KMS-11 (cell line): Measurements from ENCODE around the gene GRID1.
"Not testable (repeated sequence)": the region's sequence is repeated elsewhere in the genome, so short reads cannot be mapped to it uniquely, and the experiment has no call there.

Experiments used
- H2AFZ ChIP-seq: fragments of 200-600 bp; sonication (generic); 2 replicates; pipeline ENCODE4 v1.6.1; 2016; ENCODE audit warnings: antibody characterized with exemption, mixed run types, low read depth
- H3K27ac ChIP-seq: fragments of 200-600 bp; sonication (generic); 2 replicates; pipeline ENCODE4 v1.6.1; 2016; ENCODE audit warnings: mild to moderate bottlenecking, mixed run types
- H3K27me3 ChIP-seq: fragments of 200-600 bp; sonication (generic); 2 replicates; pipeline ENCODE4 v1.6.1; 2017; ENCODE audit warnings: mild to moderate bottlenecking, low read depth, mixed run types, moderate library complexity; ENCODE audit not compliant: insufficient read depth
- H3K36me3 ChIP-seq: fragments of 200-600 bp; sonication (generic); 2 replicates; pipeline ENCODE4 v1.6.1; 2017; ENCODE audit warnings: mild to moderate bottlenecking, mixed run types; ENCODE audit not compliant: insufficient read depth
- H3K4me1 ChIP-seq: fragments of 200-600 bp; sonication (generic); 2 replicates; pipeline ENCODE4 v1.6.1; 2016; ENCODE audit warnings: mild to moderate bottlenecking, low read depth, mixed run types; ENCODE audit not compliant: poor library complexity, severe bottlenecking
- H3K4me2 ChIP-seq: fragments of 200-600 bp; sonication (generic); 2 replicates; pipeline ENCODE4 v1.7.0; 2016; ENCODE audit warnings: mild to moderate bottlenecking, mixed run types
- H3K4me3 ChIP-seq: fragments of 200-600 bp; sonication (generic); IDR thresholded peaks from 2 replicates; pipeline ENCODE4 v1.6.1; 2017; ENCODE audit warnings: low read depth, low read length, mixed read lengths; ENCODE audit not compliant: insufficient read depth
- H3K79me2 ChIP-seq: fragments of 200-600 bp; sonication (generic); 2 replicates; pipeline ENCODE4 v1.6.1; 2016; ENCODE audit warnings: low read depth, mixed run types; ENCODE audit not compliant: insufficient read depth
- H3K9ac ChIP-seq: fragments of 200-600 bp; sonication (generic); 2 replicates; pipeline ENCODE4 v1.6.1; 2016; ENCODE audit warnings: mild to moderate bottlenecking, mixed run types
- H4K20me1 ChIP-seq: fragments of 200-600 bp; sonication (generic); 2 replicates; pipeline ENCODE4 v1.6.1; 2016; ENCODE audit warnings: mild to moderate bottlenecking, mixed run types; ENCODE audit not compliant: insufficient read depth
- TF ChIP-seq, protein P1 (sequence below): fragments of 200-600 bp; sonication (generic); conservative IDR thresholded peaks from 2 replicates; pipeline ENCODE4 v1.6.1; 2017; ENCODE audit warnings: low read depth, mild to moderate bottlenecking, antibody characterized with exemption, low read length, moderate library complexity, mixed read lengths

The GRID1 gene

DNA sequence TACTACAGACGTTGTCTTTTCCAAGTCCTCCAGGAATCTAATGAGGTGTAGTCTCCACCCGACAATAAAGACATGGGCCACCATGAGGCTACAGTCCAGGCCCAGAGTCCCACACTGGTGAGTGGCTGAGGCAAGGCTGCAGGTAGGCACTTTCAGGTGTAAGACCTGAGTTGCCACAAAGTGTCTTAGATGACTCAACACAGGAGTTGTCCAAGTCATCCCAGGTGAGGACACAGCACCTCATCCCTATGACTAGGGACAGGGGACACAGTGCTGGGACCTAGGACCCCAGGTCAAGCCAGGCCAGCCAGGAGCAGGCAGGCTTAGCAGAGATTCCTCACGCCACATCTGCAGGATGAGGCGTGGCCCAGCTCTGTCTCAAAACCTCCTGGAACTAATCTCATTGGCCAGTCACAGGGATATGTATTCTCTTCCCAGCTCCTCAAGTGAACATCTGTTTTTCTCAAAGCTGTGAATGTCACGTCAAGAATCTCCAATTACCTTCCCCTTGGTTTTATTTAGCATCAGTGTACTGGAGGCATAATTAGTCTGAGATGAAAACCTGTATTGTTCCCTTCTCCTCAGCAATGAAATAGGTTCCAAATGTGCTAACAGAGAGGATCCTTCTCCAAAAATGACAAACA, 254.6 kb downstream of the GRID1 start:
- Histone ChIP-seq H3K79me2 (no peaks in the 10 kb centered on the region), H3K9ac (no peak overlapping the region), H2AFZ (no peak overlapping the region), H3K36me3 (no peaks in the 10 kb centered on the region), H3K27me3 (no peaks in the 10 kb centered on the region), H3K27ac (no peak overlapping the region), H3K4me1 (no peaks in the 10 kb centered on the region), H3K4me2 (no peak overlapping the region), H4K20me1 (no peaks in the 10 kb centered on the region), H3K4me3 (no peak overlapping the region)
- TF ChIP-seq, protein P1, sequence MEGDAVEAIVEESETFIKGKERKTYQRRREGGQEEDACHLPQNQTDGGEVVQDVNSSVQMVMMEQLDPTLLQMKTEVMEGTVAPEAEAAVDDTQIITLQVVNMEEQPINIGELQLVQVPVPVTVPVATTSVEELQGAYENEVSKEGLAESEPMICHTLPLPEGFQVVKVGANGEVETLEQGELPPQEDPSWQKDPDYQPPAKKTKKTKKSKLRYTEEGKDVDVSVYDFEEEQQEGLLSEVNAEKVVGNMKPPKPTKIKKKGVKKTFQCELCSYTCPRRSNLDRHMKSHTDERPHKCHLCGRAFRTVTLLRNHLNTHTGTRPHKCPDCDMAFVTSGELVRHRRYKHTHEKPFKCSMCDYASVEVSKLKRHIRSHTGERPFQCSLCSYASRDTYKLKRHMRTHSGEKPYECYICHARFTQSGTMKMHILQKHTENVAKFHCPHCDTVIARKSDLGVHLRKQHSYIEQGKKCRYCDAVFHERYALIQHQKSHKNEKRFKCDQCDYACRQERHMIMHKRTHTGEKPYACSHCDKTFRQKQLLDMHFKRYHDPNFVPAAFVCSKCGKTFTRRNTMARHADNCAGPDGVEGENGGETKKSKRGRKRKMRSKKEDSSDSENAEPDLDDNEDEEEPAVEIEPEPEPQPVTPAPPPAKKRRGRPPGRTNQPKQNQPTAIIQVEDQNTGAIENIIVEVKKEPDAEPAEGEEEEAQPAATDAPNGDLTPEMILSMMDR = no peak

DNA sequence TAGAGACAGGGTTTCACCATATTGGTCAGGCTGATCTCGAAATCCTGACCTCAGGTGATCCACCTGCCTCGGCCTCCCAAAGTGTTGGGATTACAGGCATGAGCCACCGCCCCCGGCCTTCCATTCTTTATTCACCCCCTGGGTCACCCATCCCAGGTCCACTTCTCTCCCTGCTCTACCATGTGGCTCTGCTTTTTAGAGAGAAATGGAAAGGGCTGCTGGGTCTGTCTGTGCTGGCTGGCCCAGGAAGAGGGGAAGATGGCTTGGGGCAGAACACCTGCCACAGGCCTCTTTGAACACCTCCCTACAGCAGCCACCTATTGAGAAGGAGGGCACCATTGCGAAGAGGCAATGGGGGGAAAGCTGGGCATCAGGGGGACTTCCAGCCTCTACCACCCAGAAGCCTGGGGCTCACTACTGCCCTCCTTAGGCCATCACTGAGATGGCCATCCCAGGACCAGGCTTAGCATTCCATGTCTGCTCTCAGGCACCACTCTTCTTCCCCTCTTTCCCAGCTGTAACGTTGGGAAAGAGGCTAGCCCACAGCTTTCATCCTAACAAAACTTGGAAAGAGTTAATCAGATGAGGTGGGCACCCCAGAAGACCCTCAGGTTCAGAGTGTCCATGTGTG, 256.3 kb downstream of the GRID1 start:
- no peaks in the 10 kb centered on the region for H3K4me1 ChIP-seq
- TF ChIP-seq, protein P1 = no peak; the same call in 1 of the 2 replicates
- no peak overlapping the region for H3K9ac ChIP-seq
- no peak overlapping the region for H2AFZ ChIP-seq
- no peak overlapping the region for H3K4me2 ChIP-seq
- no peaks in the 10 kb centered on the region for H3K79me2 ChIP-seq
- no peaks in the 10 kb centered on the region for H3K27me3 ChIP-seq
- H4K20me1 ChIP-seq = no peaks in the 10 kb centered on the region
- no peak overlapping the region for H3K4me3 ChIP-seq
- H3K36me3 ChIP-seq = no peaks in the 10 kb centered on the region
- H3K27ac ChIP-seq = no peak overlapping the region

DNA sequence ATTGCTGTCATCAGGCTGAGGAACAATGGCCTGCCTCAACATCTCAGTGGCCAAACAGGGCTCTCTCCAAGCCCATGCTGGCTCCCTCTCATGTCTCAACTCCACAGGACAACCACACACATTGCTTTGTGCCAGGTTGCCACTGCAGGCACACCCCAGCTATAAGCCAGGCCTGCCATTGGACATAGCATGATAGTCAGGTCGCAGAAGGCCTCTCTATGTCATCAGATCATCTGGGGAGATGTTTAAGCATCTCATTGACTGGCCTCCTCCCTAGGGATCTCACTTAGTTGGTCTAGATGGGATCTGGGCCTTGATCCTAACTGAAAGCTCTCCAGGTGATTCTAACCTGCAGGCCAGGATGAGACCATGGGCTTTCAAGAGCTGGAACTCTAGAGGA, 257.2 kb downstream of the GRID1 start:
- Histone ChIP-seq H3K27ac (no peak overlapping the region), H3K27me3 (no peaks in the 10 kb centered on the region), H3K4me3 (no peak overlapping the region), H3K9ac (no peak overlapping the region), H3K4me1 (no peaks in the 10 kb centered on the region), H2AFZ (no peak overlapping the region), H3K79me2 (no peaks in the 10 kb centered on the region), H3K36me3 (no peaks in the 10 kb centered on the region), H3K4me2 (no peak overlapping the region), H4K20me1 (no peaks in the 10 kb centered on the region)
- TF ChIP-seq, protein P1 = no peak

DNA sequence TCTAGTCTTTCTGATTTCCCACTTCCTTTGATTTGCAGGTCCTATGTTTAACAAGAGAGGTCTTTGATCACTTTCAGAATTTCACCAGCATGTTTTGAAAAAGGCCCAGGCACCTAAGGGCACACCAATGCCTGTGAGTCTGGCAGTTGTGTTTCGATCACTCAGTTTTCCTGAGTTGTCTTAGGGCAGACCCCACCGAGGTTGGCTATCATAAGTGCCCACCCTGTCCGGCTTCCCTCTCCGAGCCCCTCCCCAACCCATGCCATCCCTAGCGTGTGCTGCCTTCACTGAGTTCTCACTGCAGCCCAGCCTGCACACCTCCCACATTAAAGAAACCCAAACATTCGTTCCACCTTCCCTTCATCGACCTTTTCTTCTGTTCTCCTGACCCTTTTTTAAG, 257.9 kb downstream of the GRID1 start:
- Histone ChIP-seq H3K9ac (no peak overlapping the region), H3K4me3 (no peak overlapping the region), H2AFZ (no peak overlapping the region), H4K20me1 (no peaks in the 10 kb centered on the region), H3K4me2 (no peak overlapping the region), H3K27me3 (no peaks in the 10 kb centered on the region), H3K79me2 (no peaks in the 10 kb centered on the region), H3K27ac (no peak overlapping the region), H3K36me3 (no peaks in the 10 kb centered on the region), H3K4me1 (no peaks in the 10 kb centered on the region)
- TF ChIP-seq, protein P1 = no peak

DNA sequence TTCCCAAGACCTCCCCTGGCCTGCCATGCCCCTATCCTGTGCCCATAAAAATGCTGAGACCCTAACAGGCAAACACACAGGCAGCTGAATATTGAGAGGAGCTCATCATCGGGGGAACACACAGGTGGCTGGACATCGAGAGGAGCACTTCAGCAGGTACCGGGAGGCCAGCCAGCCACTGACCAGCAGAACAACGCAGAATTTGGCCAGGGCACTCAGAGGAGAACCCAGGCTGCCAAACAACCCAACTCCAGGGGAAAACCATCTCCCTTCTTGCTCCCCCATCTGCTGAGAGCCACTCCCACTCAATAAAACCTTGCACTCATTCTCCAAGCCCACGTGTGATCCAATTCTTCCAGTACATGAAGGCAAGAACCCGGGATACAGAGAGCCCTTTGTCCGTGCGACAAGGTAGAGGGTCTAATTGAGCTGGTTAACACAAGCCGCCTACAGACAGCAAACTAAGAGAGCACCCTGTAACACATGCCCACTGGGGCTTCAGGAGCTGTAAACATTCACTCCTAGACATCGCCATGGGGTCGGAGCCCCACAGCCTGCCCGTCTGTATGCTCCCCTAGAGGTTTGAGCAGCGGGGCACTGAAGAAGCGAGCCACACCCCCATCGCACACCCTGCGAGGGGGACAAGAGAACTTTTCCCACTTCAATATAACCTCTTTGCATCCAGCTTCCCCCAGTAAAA, 258.8 kb downstream of the GRID1 start:
- not testable (repeated sequence) for H3K9ac ChIP-seq, H3K27ac ChIP-seq, H3K36me3 ChIP-seq, H3K27me3 ChIP-seq, H3K4me1 ChIP-seq, H3K4me3 ChIP-seq, H2AFZ ChIP-seq, H3K79me2 ChIP-seq, H3K4me2 ChIP-seq, H4K20me1 ChIP-seq
